DND-41 (cell line): ENCODE results near the gene VAV2.

Source experiments
- ATAC-seq: fragments of 200-7000 bp; cut with Tn5 transposase; 3 replicates; pipeline ENCODE4 v1.9.1; 2021; ENCODE audit warnings: low read depth; ENCODE audit not compliant: insufficient read depth
- DNase-seq: peaks from one replicate; pipeline ENCODE4 v3.0.0-alpha.2; 2020
- H2AFZ ChIP-seq: 2 replicates; pipeline ENCODE4 v1.6.0; 2012; ENCODE audit warnings: low read depth, low read length
- H3K27ac ChIP-seq: 2 replicates; pipeline ENCODE4 v1.5.1; 2012; ENCODE audit warnings: low read length, inconsistent platforms
- H3K27me3 ChIP-seq: fragments of 200-600 bp; sonication (generic); 2 replicates; pipeline ENCODE4 v1.6.0; 2012; ENCODE audit warnings: low read length, mild to moderate bottlenecking, inconsistent platforms; ENCODE audit not compliant: insufficient read depth, poor library complexity
- H3K36me3 ChIP-seq: 2 replicates; pipeline ENCODE4 v1.5.1; 2012; ENCODE audit warnings: low read length, inconsistent platforms; ENCODE audit not compliant: insufficient read depth
- H3K4me1 ChIP-seq: 2 replicates; pipeline ENCODE4 v1.5.1; 2012; ENCODE audit warnings: mild to moderate bottlenecking, low read length; ENCODE audit not compliant: insufficient read depth
- H3K4me2 ChIP-seq: 2 replicates; pipeline ENCODE4 v1.6.0; 2012; ENCODE audit warnings: mild to moderate bottlenecking, moderate library complexity, low read length, inconsistent platforms; ENCODE audit not compliant: insufficient read depth
- H3K4me3 ChIP-seq, 2 experiments: fragments of 200-600 bp in 1 of 2; shearing (Covaris generic) in 1 of 2; 2 replicates each; pipeline ENCODE4 v1.5.1; 2012 to 2016; ENCODE audit warnings: inconsistent platforms in 2 of 2, low read length in 2 of 2, mild to moderate bottlenecking in 2 of 2, low read depth in 1 of 2, moderate library complexity in 1 of 2
- H3K79me2 ChIP-seq: 2 replicates; pipeline ENCODE4 v1.6.0; 2012; ENCODE audit warnings: low read length, inconsistent platforms; ENCODE audit not compliant: insufficient read depth
- H3K9ac ChIP-seq: 2 replicates; pipeline ENCODE4 v1.6.0; 2012; ENCODE audit warnings: low read depth, mild to moderate bottlenecking, inconsistent platforms, low read length, moderate library complexity
- H3K9me3 ChIP-seq: 2 replicates; pipeline ENCODE4 v1.5.1; 2012; ENCODE audit warnings: low read length, moderate library complexity, mild to moderate bottlenecking, inconsistent platforms; ENCODE audit not compliant: insufficient read depth, severe bottlenecking
- H4K20me1 ChIP-seq: 2 replicates; pipeline ENCODE4 v1.6.0; 2012; ENCODE audit warnings: low read length; ENCODE audit not compliant: insufficient read depth
- EZH2 ChIP-seq: IDR thresholded peaks from 3 replicates; pipeline ENCODE4 v1.6.1; 2012; ENCODE audit warnings: borderline replicate concordance, low read depth, mild to moderate bottlenecking, moderate library complexity, low read length, inconsistent platforms; ENCODE audit not compliant: severe bottlenecking
- TF ChIP-seq, protein P1 (sequence below): IDR thresholded peaks from 2 replicates; pipeline ENCODE4 v1.5.1; 2012; ENCODE audit warnings: borderline replicate concordance, low read length, moderate library complexity, mild to moderate bottlenecking; ENCODE audit not compliant: poor library complexity, severe bottlenecking; ENCODE audit errors: extremely low read depth

Gene VAV2

DNA sequence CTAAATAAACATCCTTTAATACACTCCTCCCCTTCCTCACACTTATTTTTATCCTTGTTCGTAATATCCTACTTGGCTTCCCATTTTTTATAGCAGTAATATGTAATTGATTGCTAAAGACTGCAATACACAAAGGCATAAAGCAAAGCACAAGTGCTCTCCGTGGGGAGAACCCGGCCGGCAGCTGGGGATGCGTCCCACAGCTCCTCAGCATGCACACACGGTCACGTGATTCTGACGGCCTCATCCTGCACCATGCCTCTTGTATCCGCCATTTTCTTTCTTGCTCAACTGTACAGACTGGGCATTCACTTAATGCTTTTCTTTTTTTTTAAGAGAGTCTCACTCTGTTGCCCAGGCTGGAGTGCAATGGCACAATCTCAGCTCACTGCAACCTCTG lies 36.0 kb upstream of the VAV2 start:
- no peaks in the 10 kb centered on the region for H3K27me3 ChIP-seq
- H3K79me2 ChIP-seq: no peaks in the 10 kb centered on the region
- H3K9me3 ChIP-seq: no peaks in the 10 kb centered on the region
- H3K36me3 ChIP-seq: peaks cover 19% of the 10 kb centered on the region
- no peak overlapping the region for H2AFZ ChIP-seq
- no peak overlapping the region for H3K4me3 ChIP-seq
- ATAC-seq: no peak
- H3K9ac ChIP-seq: no peak overlapping the region
- no peak overlapping the region for H3K27ac ChIP-seq
- TF ChIP-seq, protein P1, sequence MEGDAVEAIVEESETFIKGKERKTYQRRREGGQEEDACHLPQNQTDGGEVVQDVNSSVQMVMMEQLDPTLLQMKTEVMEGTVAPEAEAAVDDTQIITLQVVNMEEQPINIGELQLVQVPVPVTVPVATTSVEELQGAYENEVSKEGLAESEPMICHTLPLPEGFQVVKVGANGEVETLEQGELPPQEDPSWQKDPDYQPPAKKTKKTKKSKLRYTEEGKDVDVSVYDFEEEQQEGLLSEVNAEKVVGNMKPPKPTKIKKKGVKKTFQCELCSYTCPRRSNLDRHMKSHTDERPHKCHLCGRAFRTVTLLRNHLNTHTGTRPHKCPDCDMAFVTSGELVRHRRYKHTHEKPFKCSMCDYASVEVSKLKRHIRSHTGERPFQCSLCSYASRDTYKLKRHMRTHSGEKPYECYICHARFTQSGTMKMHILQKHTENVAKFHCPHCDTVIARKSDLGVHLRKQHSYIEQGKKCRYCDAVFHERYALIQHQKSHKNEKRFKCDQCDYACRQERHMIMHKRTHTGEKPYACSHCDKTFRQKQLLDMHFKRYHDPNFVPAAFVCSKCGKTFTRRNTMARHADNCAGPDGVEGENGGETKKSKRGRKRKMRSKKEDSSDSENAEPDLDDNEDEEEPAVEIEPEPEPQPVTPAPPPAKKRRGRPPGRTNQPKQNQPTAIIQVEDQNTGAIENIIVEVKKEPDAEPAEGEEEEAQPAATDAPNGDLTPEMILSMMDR: no peak
- no peak for TF ChIP-seq EZH2
- no peak for DNase-seq
- H3K4me1 ChIP-seq: peaks cover 19% of the 10 kb centered on the region
- no peak overlapping the region for H3K4me2 ChIP-seq
- H4K20me1 ChIP-seq: peaks cover 10% of the 10 kb centered on the region; the same call in 1 of the 2 replicates

- Histone ChIP-seq H3K4me1 (peaks cover 19% of the 10 kb centered on the region), H3K36me3 (peaks cover 16% of the 10 kb centered on the region), H3K27ac (no peak overlapping the region), H4K20me1 (peaks cover 10% of the 10 kb centered on the region; the same call in 1 of the 2 replicates), H3K4me2 (no peak overlapping the region), H3K9ac (no peak overlapping the region), H3K79me2 (no peaks in the 10 kb centered on the region), H2AFZ (no peak overlapping the region), H3K4me3 (no peak overlapping the region), H3K27me3 (no peaks in the 10 kb centered on the region), H3K9me3 (no peaks in the 10 kb centered on the region)
- ATAC-seq: no peak
- DNase-seq: no peak
- TF ChIP-seq, protein P1: no peak
- no peak for TF ChIP-seq EZH2
These were observed 35.4 kb upstream of the VAV2 start for GRCh38 chr9:134027561-134027960.

- H3K27ac ChIP-seq: no peak overlapping the region
- H4K20me1 ChIP-seq: peaks cover 10% of the 10 kb centered on the region; the same call in 1 of the 2 replicates
- no peaks in the 10 kb centered on the region for H3K9me3 ChIP-seq
- H3K4me1 ChIP-seq: peaks cover 19% of the 10 kb centered on the region
- peaks cover 15% of the 10 kb centered on the region for H3K36me3 ChIP-seq
- H3K79me2 ChIP-seq: no peaks in the 10 kb centered on the region
- no peak overlapping the region for H2AFZ ChIP-seq
- no peaks in the 10 kb centered on the region for H3K27me3 ChIP-seq
- no peak for TF ChIP-seq EZH2
- TF ChIP-seq, protein P1: no peak
- H3K4me2 ChIP-seq: peak overlapping the region; percentile 87; the same call in 1 of the 2 replicates
- ATAC-seq: no peak
- no peak overlapping the region for H3K4me3 ChIP-seq
- no peak for DNase-seq
- no peak overlapping the region for H3K9ac ChIP-seq
These were observed 34.9 kb upstream of the VAV2 start for GRCh38 chr9:134026981-134027380.

- no peak overlapping the region for H3K27ac ChIP-seq
- H3K27me3 ChIP-seq: no peaks in the 10 kb centered on the region
- ATAC-seq: no peak
- peaks cover 19% of the 10 kb centered on the region for H3K4me1 ChIP-seq
- no peak overlapping the region for H3K9ac ChIP-seq
- H2AFZ ChIP-seq: no peak overlapping the region
- H3K4me3 ChIP-seq: peak overlapping the region in 1 of 2 experiments; percentile 76; a peak in 2 of 4 replicates
- no peaks in the 10 kb centered on the region for H3K79me2 ChIP-seq
- peaks cover 11% of the 10 kb centered on the region for H3K36me3 ChIP-seq
- no peak for DNase-seq
- H3K9me3 ChIP-seq: no peaks in the 10 kb centered on the region
- H3K4me2 ChIP-seq: peak overlapping the region; percentile 87; the same call in 1 of the 2 replicates
- peaks cover 10% of the 10 kb centered on the region; the same call in 1 of the 2 replicates for H4K20me1 ChIP-seq
- TF ChIP-seq, protein P1: no peak
- TF ChIP-seq EZH2: no peak
These were observed 34.5 kb upstream of the VAV2 start for GRCh38 chr9:134026581-134026980.
